ENCODE data around the gene REM2. TPM values are rescaled to one million over a fixed set of nuclear protein-coding genes. Genes with fewer than 3 reads are reported as not detected.

Gene REM2
- total and polyA plus RNA-seq, 4 donors: 0.08 to 0.14 (median 0.11) TPM; not detected in 1

DNA sequence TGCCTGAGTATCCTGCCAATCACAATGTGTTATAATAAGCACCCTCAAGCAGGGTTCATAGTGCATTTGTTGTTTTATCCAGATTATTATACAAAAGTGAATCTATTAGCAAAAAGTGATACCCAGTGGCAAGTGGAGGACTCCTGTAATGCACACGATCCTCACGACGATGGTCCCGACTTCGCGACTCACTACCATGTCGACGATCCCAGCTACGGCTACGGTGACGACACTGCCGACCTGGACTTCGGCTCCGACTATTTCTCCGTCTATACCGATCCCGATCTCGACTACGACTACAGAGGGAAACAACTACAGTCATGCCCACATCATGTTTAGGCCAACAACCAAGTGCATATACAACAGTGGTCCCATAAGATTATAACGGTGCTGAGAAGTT, 23.1 kb downstream of the REM2 start (continued):
- TF ChIP-seq EGR1 (IDR thresholded peaks at IDR 0.05; ENCODE audit: low read depth in 2 of 2): no peak
- TF ChIP-seq, protein P1, sequence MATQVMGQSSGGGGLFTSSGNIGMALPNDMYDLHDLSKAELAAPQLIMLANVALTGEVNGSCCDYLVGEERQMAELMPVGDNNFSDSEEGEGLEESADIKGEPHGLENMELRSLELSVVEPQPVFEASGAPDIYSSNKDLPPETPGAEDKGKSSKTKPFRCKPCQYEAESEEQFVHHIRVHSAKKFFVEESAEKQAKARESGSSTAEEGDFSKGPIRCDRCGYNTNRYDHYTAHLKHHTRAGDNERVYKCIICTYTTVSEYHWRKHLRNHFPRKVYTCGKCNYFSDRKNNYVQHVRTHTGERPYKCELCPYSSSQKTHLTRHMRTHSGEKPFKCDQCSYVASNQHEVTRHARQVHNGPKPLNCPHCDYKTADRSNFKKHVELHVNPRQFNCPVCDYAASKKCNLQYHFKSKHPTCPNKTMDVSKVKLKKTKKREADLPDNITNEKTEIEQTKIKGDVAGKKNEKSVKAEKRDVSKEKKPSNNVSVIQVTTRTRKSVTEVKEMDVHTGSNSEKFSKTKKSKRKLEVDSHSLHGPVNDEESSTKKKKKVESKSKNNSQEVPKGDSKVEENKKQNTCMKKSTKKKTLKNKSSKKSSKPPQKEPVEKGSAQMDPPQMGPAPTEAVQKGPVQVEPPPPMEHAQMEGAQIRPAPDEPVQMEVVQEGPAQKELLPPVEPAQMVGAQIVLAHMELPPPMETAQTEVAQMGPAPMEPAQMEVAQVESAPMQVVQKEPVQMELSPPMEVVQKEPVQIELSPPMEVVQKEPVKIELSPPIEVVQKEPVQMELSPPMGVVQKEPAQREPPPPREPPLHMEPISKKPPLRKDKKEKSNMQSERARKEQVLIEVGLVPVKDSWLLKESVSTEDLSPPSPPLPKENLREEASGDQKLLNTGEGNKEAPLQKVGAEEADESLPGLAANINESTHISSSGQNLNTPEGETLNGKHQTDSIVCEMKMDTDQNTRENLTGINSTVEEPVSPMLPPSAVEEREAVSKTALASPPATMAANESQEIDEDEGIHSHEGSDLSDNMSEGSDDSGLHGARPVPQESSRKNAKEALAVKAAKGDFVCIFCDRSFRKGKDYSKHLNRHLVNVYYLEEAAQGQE (IDR thresholded peaks at IDR 0.05): no peak
- no peak for TF ChIP-seq YY1 (IDR thresholded peaks at IDR 0.05)
- no peak for TF ChIP-seq HNF4A (conservative IDR thresholded peaks at IDR 0.05)
- no peak for TF ChIP-seq SP1 (IDR thresholded peaks at IDR 0.05)
- no peak for TF ChIP-seq NR2F2 (IDR thresholded peaks at IDR 0.05)
- TF ChIP-seq TAF1 (conservative IDR thresholded peaks at IDR 0.05): no peak

DNA sequence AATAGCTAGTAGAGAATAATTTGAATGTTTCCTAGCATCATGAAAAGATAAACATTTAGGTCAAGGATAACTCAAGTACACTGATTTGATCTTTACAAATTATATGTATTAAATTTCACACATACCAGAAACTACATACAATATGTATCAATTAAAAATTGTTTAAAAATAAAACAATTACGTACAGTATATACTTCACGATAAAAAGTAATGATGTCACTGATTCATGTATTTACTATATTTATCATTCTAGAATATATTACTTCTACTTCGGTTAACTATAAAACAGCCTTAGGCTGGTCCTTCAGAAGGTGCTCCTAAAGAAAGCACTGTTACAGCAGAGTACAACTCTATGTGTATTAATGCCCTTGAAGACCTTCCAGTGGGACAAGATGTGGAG, 24.4 kb downstream of the REM2 start:
- H3K9me3 ChIP-seq (ENCODE audit: control insufficient read depth in 4 of 4, low read length in 3 of 4): no peaks in the 10 kb centered on the region
- peaks cover 7 to 22% (median 19%) of the 10 kb centered on the region in 4 donors for H3K4me1 ChIP-seq (ENCODE audit: control insufficient read depth in 4 of 4, insufficient read depth in 4 of 4, low read length in 3 of 4)
- no peak for DNase-seq (ENCODE audit: low spot score)
- H3K27ac ChIP-seq (ENCODE audit: low read depth in 1 of 2, low read length in 2 of 2): no peak overlapping the region
- H3K9ac ChIP-seq (ENCODE audit: low read depth in 1 of 2, low read length in 2 of 2): no peak overlapping the region
- 95% methylated on average over 3 of the region's 3 CpGs for WGBS
- no peak overlapping the region for H3K4me3 ChIP-seq (ENCODE audit: low read depth in 1 of 3, low read length in 3 of 3)
- no peaks in the 10 kb centered on the region for H3K27me3 ChIP-seq (ENCODE audit: control insufficient read depth in 4 of 4, insufficient read depth in 4 of 4, low read length in 3 of 4)
- H3K36me3 ChIP-seq (ENCODE audit: control insufficient read depth in 4 of 4, insufficient read depth in 3 of 4, low read depth in 1 of 4, low read length in 3 of 4): peaks cover 15 to 61% (median 46%) of the 10 kb centered on the region in 4 donors
- TF ChIP-seq SP1 (IDR thresholded peaks at IDR 0.05) (no peak), GABPA (IDR thresholded peaks at IDR 0.05 in 1 of 2, conservative IDR thresholded peaks at IDR 0.05 in 1 of 2) (no peak), RAD21 (IDR thresholded peaks at IDR 0.05) (no peak)

DNA sequence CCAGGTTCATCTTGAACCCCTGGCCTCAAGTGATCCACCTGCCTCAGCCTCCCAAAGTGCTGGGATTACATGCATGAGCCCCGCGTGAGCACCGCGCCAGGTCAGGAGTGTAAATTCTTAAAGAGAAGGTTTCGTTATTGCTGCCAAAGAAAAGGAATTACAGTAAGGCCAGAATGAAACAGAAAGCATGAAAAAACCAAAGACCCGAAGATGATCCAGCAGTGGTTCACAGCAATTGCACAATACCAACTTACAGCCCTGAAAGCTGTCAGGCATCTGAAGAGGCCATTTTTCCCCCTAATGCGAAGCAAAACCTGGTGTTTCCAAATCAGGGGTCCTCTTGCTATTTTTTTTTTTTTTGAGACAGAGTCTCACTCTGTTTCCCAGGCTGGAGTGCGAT, 25.6 kb downstream of the REM2 start:
- TF ChIP-seq YY1 (IDR thresholded peaks at IDR 0.05) (no peak), NR2F2 (IDR thresholded peaks at IDR 0.05) (no peak), RXRA (IDR thresholded peaks at IDR 0.05) (no peak), RAD21 (IDR thresholded peaks at IDR 0.05) (no peak), HNF4A (conservative IDR thresholded peaks at IDR 0.05) (no peak), TAF1 (conservative IDR thresholded peaks at IDR 0.05) (no peak), SP1 (IDR thresholded peaks at IDR 0.05) (no peak), HNF4G (IDR thresholded peaks at IDR 0.05) (no peak), GABPA (IDR thresholded peaks at IDR 0.05 in 1 of 2, conservative IDR thresholded peaks at IDR 0.05 in 1 of 2) (no peak), JUND (IDR thresholded peaks at IDR 0.05) (no peak), FOXA2 (IDR thresholded peaks at IDR 0.05) (no peak), EGR1 (IDR thresholded peaks at IDR 0.05; ENCODE audit: low read depth in 2 of 2) (no peak), FOXA1 (IDR thresholded peaks at IDR 0.05) (no peak)
- TF ChIP-seq, protein P2, sequence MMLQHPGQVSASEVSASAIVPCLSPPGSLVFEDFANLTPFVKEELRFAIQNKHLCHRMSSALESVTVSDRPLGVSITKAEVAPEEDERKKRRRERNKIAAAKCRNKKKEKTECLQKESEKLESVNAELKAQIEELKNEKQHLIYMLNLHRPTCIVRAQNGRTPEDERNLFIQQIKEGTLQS (IDR thresholded peaks at IDR 0.05): no peak
- TF ChIP-seq, protein P1 (IDR thresholded peaks at IDR 0.05): no peak
- TF ChIP-seq, protein P3, sequence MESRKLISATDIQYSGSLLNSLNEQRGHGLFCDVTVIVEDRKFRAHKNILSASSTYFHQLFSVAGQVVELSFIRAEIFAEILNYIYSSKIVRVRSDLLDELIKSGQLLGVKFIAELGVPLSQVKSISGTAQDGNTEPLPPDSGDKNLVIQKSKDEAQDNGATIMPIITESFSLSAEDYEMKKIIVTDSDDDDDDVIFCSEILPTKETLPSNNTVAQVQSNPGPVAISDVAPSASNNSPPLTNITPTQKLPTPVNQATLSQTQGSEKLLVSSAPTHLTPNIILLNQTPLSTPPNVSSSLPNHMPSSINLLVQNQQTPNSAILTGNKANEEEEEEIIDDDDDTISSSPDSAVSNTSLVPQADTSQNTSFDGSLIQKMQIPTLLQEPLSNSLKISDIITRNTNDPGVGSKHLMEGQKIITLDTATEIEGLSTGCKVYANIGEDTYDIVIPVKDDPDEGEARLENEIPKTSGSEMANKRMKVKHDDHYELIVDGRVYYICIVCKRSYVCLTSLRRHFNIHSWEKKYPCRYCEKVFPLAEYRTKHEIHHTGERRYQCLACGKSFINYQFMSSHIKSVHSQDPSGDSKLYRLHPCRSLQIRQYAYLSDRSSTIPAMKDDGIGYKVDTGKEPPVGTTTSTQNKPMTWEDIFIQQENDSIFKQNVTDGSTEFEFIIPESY (IDR thresholded peaks at IDR 0.05): no peak
- TF ChIP-seq, protein P4, sequence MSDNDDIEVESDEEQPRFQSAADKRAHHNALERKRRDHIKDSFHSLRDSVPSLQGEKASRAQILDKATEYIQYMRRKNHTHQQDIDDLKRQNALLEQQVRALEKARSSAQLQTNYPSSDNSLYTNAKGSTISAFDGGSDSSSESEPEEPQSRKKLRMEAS (IDR thresholded peaks at IDR 0.05): no peak
- TF ChIP-seq, protein P5, sequence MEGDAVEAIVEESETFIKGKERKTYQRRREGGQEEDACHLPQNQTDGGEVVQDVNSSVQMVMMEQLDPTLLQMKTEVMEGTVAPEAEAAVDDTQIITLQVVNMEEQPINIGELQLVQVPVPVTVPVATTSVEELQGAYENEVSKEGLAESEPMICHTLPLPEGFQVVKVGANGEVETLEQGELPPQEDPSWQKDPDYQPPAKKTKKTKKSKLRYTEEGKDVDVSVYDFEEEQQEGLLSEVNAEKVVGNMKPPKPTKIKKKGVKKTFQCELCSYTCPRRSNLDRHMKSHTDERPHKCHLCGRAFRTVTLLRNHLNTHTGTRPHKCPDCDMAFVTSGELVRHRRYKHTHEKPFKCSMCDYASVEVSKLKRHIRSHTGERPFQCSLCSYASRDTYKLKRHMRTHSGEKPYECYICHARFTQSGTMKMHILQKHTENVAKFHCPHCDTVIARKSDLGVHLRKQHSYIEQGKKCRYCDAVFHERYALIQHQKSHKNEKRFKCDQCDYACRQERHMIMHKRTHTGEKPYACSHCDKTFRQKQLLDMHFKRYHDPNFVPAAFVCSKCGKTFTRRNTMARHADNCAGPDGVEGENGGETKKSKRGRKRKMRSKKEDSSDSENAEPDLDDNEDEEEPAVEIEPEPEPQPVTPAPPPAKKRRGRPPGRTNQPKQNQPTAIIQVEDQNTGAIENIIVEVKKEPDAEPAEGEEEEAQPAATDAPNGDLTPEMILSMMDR (IDR thresholded peaks at IDR 0.05; ENCODE audit: low read depth, low read length, missing input control): no peak
- DNase-seq (ENCODE audit: low spot score): no peak
- 81% methylated on average over 8 of the region's 8 CpGs for WGBS
- Histone ChIP-seq H3K9ac (ENCODE audit: low read depth in 1 of 2, low read length in 2 of 2) (no peak overlapping the region), H3K4me3 (ENCODE audit: low read depth in 1 of 3, low read length in 3 of 3) (no peak overlapping the region), H3K4me1 (ENCODE audit: control insufficient read depth in 4 of 4, insufficient read depth in 4 of 4, low read length in 3 of 4) (peaks cover 7 to 14% (median 11%) of the 10 kb centered on the region in 4 donors), H3K27ac (ENCODE audit: low read depth in 1 of 2, low read length in 2 of 2) (no peak overlapping the region), H3K9me3 (ENCODE audit: control insufficient read depth in 4 of 4, low read length in 3 of 4) (no peaks in the 10 kb centered on the region), H3K36me3 (ENCODE audit: control insufficient read depth in 4 of 4, insufficient read depth in 3 of 4, low read depth in 1 of 4, low read length in 3 of 4) (peaks cover 15 to 51% (median 42%) of the 10 kb centered on the region in 4 donors), H3K27me3 (ENCODE audit: control insufficient read depth in 4 of 4, insufficient read depth in 4 of 4, low read length in 3 of 4) (no peaks in the 10 kb centered on the region)

Measured in liver (tissue), 9 donors.